Progenitor cell of endocrine pancreas (in vitro differentiated cells): ENCODE measurements around the gene CFDP1. TPM values are rescaled to one million over a fixed set of nuclear protein-coding genes. Genes with fewer than 3 reads are reported as not detected.

Source experiments
- DNase-seq: peaks from one replicate; pipeline ENCODE4 v3.0.0; 2021; ENCODE audit warnings: low spot score; ENCODE audit not compliant: unreplicated experiment
- H3K27ac Mint-ChIP-seq: 2 replicates; pipeline ENCODE4 v1.8.0; 2021; ENCODE audit warnings: mild to moderate bottlenecking, moderate library complexity, mixed read lengths
- H3K27me3 Mint-ChIP-seq: 2 replicates; pipeline ENCODE4 v1.8.0; 2021; ENCODE audit warnings: mixed read lengths
- H3K36me3 Mint-ChIP-seq: 2 replicates; pipeline ENCODE4 v1.8.0; 2022; ENCODE audit warnings: mixed read lengths; ENCODE audit not compliant: insufficient read depth
- H3K4me1 Mint-ChIP-seq: 2 replicates; pipeline ENCODE4 v1.8.0; 2021; ENCODE audit warnings: low read depth, mixed read lengths
- H3K4me3 Mint-ChIP-seq: 2 replicates; pipeline ENCODE4 v1.8.0; 2021; ENCODE audit warnings: low read depth, mild to moderate bottlenecking, moderate library complexity, mixed read lengths
- H3K9me3 Mint-ChIP-seq: 2 replicates; pipeline ENCODE4 v1.8.0; 2021; ENCODE audit warnings: low read depth, mixed read lengths
- CTCF ChIP-seq: fragments of 200-600 bp; sonication (generic); IDR thresholded peaks from one replicate; pipeline ENCODE4 v1.5.0; 2021; ENCODE audit warnings: antibody characterized with exemption, mild to moderate bottlenecking; ENCODE audit not compliant: unreplicated experiment
- total RNA-seq: library from RNA; stranded (reverse); gene quantifications from 2 replicates; pipeline ENCODE4 v1.2.1, GENCODE V29; 2021

Gene CFDP1
- total RNA-seq, 1 donor from 2014 or later: 94.6 TPM

- H3K9me3 Mint-ChIP-seq: no peaks in the 10 kb centered on the region
- TF ChIP-seq CTCF: no peak
- peaks cover 34% of the 10 kb centered on the region for H3K4me1 Mint-ChIP-seq
- H3K36me3 Mint-ChIP-seq: peaks cover 10% of the 10 kb centered on the region
- no peak for DNase-seq
- no peak overlapping the region for H3K4me3 Mint-ChIP-seq
- no peaks in the 10 kb centered on the region for H3K27me3 Mint-ChIP-seq
- H3K27ac Mint-ChIP-seq: no peak overlapping the region
Measured at GRCh38 chr16:75374388-75374787, 58.9 kb downstream of the CFDP1 start.

- no peaks in the 10 kb centered on the region for H3K9me3 Mint-ChIP-seq
- no peak for TF ChIP-seq CTCF
- peaks cover 8% of the 10 kb centered on the region for H3K36me3 Mint-ChIP-seq
- peak overlapping the region; percentile 69 for H3K27ac Mint-ChIP-seq
- H3K4me3 Mint-ChIP-seq: no peak overlapping the region
- no peak for DNase-seq
- H3K4me1 Mint-ChIP-seq: peaks cover 24% of the 10 kb centered on the region
- no peaks in the 10 kb centered on the region for H3K27me3 Mint-ChIP-seq
Measured at GRCh38 chr16:75372236-75372856, 61.0 kb downstream of the CFDP1 start.

GRCh38 chr16:75371171-75371570 is 62.1 kb downstream of the CFDP1 start:
- Mint-ChIP-seq H3K9me3 (no peaks in the 10 kb centered on the region), H3K27ac (no peak overlapping the region), H3K36me3 (peaks cover 10% of the 10 kb centered on the region), H3K4me3 (no peak overlapping the region), H3K27me3 (no peaks in the 10 kb centered on the region), H3K4me1 (peaks cover 12% of the 10 kb centered on the region)
- TF ChIP-seq CTCF: no peak
- no peak for DNase-seq

DNA sequence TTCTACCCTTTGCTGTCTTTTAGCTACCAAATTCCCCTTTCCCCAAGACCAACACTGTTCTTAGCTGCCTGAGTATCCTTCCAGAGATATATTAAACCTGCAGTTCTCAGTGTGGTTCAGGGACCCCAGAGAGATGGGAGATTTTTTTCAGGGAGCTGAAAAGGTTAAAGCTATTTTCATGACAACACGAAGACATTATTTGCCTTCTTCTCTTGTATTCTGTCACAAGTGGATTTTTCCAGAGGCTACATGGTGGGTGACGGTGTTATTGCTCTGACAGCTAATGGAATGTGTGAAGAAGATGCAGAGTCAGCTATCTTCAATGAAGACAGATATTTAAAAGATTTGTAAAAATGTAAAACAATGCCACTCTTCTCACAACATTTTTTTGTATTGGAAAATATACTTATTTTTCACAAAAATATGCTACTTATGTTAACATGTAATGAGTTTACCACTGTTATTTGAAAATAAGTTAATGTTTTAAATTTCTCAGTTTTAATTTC is 69.0 kb downstream of the CFDP1 start:
- DNase-seq: no peak
- Mint-ChIP-seq H3K27me3 (no peaks in the 10 kb centered on the region), H3K36me3 (peaks cover 5% of the 10 kb centered on the region), H3K4me1 (no peaks in the 10 kb centered on the region), H3K4me3 (no peak overlapping the region), H3K27ac (no peak overlapping the region), H3K9me3 (no peaks in the 10 kb centered on the region)
- no peak for TF ChIP-seq CTCF

DNA sequence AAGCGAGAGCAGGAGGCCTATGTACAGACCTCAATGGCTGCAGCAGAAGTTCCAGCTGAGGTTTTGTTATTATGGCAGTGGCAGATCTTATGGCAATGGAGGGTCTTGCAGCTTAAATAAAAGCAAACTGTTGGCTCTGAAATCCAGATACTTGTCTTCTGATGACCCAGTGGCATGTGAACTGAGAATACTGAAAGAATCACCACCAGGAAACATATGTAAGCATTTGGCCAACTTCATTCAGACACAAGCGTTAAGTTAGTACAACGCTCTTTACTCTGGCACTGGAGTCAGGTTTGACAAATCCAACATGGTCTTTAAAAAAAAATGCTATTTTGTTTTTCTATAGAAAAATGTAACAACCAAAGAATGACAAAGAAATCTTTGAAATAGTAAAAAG is 70.5 kb downstream of the CFDP1 start:
- H3K4me3 Mint-ChIP-seq: no peak overlapping the region
- H3K27me3 Mint-ChIP-seq: no peaks in the 10 kb centered on the region
- DNase-seq: no peak
- H3K4me1 Mint-ChIP-seq: no peaks in the 10 kb centered on the region
- no peak overlapping the region for H3K27ac Mint-ChIP-seq
- TF ChIP-seq CTCF: no peak
- H3K9me3 Mint-ChIP-seq: no peaks in the 10 kb centered on the region
- peaks cover 5% of the 10 kb centered on the region for H3K36me3 Mint-ChIP-seq
